ENCODE measurements around the gene LONP1.

DNA sequence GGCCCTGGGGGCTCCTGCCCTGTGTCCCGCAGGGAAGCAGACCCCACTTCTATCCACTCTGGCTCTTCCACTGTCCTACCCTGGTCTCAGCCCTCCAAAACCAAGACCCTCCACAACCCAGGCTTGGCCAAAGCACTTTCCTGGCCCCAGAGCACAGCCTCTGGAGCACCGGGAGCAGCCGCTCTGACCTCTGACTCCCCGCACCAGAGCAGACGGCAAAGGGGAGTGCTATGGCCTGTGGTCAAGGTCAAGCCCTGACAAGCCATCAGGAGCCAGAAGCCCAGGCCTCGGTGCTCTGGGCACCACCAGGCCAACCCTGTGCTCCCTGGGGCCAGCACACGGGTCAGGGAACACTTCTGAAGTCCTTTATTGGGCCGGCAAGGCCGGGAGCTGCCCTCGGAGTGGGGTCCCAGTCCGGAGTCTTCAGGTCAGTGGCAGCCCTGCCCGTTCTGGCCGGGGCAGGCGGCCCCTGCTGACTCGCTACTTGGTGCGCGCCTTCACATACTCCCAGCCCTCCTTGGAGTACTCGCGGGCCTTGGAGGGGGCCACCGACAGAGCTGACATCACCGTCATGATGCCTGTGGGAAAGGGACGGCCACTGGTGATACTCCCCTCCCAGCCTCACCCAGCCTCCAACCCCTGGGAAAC lies 41.8 kb downstream of the LONP1 start:
- TF ChIP-seq SP1 (IDR thresholded peaks at IDR 0.05): no peak
- TF ChIP-seq FOXK2 (IDR thresholded peaks at IDR 0.05): no peak
- TF ChIP-seq HDGF (IDR thresholded peaks at IDR 0.05; ENCODE audit: borderline replicate concordance): no peak
- no peak for TF ChIP-seq FOXM1 (IDR thresholded peaks at IDR 0.05; ENCODE audit: borderline replicate concordance)
- no peak for TF ChIP-seq ZNF384 (IDR thresholded peaks at IDR 0.05)
- TF ChIP-seq BHLHE40 (IDR thresholded peaks at IDR 0.05; ENCODE audit: borderline replicate concordance): no peak
- TF ChIP-seq, protein P1, sequence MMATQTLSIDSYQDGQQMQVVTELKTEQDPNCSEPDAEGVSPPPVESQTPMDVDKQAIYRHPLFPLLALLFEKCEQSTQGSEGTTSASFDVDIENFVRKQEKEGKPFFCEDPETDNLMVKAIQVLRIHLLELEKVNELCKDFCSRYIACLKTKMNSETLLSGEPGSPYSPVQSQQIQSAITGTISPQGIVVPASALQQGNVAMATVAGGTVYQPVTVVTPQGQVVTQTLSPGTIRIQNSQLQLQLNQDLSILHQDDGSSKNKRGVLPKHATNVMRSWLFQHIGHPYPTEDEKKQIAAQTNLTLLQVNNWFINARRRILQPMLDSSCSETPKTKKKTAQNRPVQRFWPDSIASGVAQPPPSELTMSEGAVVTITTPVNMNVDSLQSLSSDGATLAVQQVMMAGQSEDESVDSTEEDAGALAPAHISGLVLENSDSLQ (IDR thresholded peaks at IDR 0.05): no peak
- TF ChIP-seq LEF1 (IDR thresholded peaks at IDR 0.05; ENCODE audit: borderline replicate concordance): no peak
- TF ChIP-seq CTBP1 (IDR thresholded peaks at IDR 0.05; ENCODE audit: borderline replicate concordance): no peak
